ENCODE measurements around the gene TULP1.
"Not testable (repeated sequence)": the region's sequence is repeated elsewhere in the genome, so short reads cannot be mapped to it uniquely, and the experiment has no call there.

TULP1 gene

DNA sequence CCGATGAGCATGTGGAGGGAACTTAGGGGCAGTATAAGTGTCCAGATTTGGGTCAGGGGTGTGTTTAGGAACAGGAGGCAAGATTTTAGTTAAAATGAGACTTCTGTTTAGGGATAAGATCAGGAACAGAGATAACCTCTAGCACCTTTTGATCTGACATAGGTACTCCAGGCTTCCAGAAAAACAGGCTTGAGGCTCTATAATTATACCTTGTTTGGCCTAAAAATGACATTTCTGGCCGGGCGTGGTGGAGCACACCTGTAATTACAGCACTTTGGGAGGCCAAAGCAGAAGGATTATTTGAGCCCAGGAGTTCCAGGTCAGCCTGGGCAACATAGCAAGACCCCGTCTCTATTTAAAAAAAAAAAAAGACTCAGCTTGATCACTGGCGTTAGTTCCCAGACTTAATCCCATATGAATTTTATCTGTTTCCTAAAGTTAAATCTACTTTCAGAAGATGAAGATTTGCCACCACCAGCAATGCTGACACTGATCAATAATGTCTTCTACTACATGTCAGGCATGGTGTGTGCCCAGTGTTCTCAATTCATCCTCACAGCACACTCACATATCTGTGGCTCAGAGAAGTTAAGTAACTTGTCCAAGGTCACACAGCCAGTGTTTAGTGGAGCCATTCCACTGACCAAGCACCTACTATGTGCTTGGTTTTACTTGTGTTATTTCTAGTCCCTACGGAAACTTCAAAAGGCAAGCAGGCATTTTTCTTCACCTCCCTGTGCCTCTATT, 6.0 kb upstream of the TULP1 start:
- H3K4me3 ChIP-seq (ENCODE audit: severe bottlenecking) = no peak overlapping the region
- H3K36me3 ChIP-seq (ENCODE audit: low read depth) = no peaks in the 10 kb centered on the region
- TF ChIP-seq, protein P1, sequence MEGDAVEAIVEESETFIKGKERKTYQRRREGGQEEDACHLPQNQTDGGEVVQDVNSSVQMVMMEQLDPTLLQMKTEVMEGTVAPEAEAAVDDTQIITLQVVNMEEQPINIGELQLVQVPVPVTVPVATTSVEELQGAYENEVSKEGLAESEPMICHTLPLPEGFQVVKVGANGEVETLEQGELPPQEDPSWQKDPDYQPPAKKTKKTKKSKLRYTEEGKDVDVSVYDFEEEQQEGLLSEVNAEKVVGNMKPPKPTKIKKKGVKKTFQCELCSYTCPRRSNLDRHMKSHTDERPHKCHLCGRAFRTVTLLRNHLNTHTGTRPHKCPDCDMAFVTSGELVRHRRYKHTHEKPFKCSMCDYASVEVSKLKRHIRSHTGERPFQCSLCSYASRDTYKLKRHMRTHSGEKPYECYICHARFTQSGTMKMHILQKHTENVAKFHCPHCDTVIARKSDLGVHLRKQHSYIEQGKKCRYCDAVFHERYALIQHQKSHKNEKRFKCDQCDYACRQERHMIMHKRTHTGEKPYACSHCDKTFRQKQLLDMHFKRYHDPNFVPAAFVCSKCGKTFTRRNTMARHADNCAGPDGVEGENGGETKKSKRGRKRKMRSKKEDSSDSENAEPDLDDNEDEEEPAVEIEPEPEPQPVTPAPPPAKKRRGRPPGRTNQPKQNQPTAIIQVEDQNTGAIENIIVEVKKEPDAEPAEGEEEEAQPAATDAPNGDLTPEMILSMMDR (IDR thresholded peaks at IDR 0.05; ENCODE audit: poor library complexity, severe bottlenecking) = no peak
- no peaks in the 10 kb centered on the region for H3K9me3 ChIP-seq (ENCODE audit: severe bottlenecking)
- DNase-seq (ENCODE audit: low spot score) = no peak
- H3K27ac ChIP-seq (ENCODE audit: poor library complexity, severe bottlenecking) = no peak overlapping the region
- H3K4me1 ChIP-seq (ENCODE audit: insufficient read depth, poor library complexity, severe bottlenecking) = peaks cover 3% of the 10 kb centered on the region
- ATAC-seq (ENCODE audit: low read depth) = no peak
- no peaks in the 10 kb centered on the region for H3K27me3 ChIP-seq (ENCODE audit: insufficient read depth, poor library complexity, severe bottlenecking)

DNA sequence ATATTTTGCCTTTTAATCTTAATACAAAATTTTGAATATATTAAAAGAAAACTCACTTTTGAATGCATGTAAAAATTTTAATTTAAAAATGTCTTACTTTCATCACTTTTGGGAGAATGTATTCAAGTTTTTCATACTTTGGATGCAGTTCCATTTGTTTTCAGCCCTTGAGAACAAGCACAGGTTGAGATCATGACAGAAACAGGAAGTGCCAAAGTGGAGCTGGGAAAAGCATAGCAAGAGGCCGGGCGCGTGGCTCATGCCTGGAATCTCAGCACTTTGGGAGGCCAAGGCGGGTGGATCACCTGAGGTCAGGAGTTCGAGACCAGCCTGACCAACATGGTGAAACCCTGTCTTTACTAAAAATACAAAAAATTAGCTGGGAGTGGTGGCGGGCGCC, 5.3 kb upstream of the TULP1 start:
- not testable (repeated sequence) for ATAC-seq (ENCODE audit: low read depth); H3K27ac ChIP-seq (ENCODE audit: poor library complexity, severe bottlenecking)

DNA sequence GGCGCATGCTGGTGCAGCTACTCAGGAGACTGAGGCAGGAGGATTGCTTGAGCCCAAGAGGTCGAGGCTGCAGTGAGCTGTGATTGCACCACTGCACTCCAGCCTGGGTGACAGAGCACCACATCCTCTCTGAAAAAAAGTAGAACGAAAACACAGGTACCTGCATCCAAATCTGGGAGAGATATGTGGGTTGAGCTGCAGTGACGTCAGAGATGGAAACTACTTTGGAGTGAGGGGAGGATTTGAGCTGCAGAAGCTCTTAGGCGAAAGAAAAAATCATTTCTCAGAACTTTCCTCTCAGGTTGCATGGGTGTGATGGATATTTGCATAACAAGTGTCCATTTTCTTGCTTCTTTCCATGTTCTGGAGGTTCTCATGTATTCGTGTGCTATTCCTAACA, 4.0 kb upstream of the TULP1 start:
- Histone ChIP-seq H3K27me3 (ENCODE audit: insufficient read depth, poor library complexity, severe bottlenecking) (no peaks in the 10 kb centered on the region), H3K4me3 (ENCODE audit: severe bottlenecking) (no peak overlapping the region), H3K36me3 (ENCODE audit: low read depth) (no peaks in the 10 kb centered on the region), H3K27ac (ENCODE audit: poor library complexity, severe bottlenecking) (no peak overlapping the region), H3K9me3 (ENCODE audit: severe bottlenecking) (no peaks in the 10 kb centered on the region), H3K4me1 (ENCODE audit: insufficient read depth, poor library complexity, severe bottlenecking) (peaks cover 3% of the 10 kb centered on the region)
- TF ChIP-seq, protein P1 (IDR thresholded peaks at IDR 0.05; ENCODE audit: poor library complexity, severe bottlenecking) = no peak
- ATAC-seq (ENCODE audit: low read depth) = no peak
- no peak for DNase-seq (ENCODE audit: low spot score)

More for the DNA sequence above, 5.3 kb upstream of the TULP1 start:
- not testable (repeated sequence) for H3K9me3 ChIP-seq (ENCODE audit: severe bottlenecking); H3K4me3 ChIP-seq (ENCODE audit: severe bottlenecking); H3K4me1 ChIP-seq (ENCODE audit: insufficient read depth, poor library complexity, severe bottlenecking); H3K36me3 ChIP-seq (ENCODE audit: low read depth); DNase-seq (ENCODE audit: low spot score); H3K27me3 ChIP-seq (ENCODE audit: insufficient read depth, poor library complexity, severe bottlenecking)

DNA sequence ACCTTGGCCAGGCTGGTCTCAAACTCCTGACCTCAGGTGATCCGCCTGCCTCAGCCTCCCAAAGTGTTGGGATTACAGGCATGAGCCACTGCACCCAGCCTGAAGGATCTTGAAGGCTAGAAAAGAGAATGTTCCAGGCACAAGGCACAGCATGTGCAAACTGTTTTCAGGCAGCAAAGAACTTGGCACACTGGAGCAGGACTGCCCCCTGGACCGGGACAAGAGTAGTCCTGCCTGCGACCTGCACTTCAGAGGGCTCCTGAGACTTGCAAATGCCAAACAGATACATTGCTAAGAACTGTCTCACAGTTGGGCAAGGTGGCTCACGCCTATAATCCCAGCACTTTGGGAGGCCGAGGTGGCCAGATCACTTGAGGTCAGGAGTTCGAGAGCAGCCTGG, 3.2 kb upstream of the TULP1 start:
- DNase-seq (ENCODE audit: low spot score); H3K36me3 ChIP-seq (ENCODE audit: low read depth): not testable (repeated sequence)
- peak; percentile 21; the same call in 1 of the 3 replicates for ATAC-seq (ENCODE audit: low read depth)

DNA sequence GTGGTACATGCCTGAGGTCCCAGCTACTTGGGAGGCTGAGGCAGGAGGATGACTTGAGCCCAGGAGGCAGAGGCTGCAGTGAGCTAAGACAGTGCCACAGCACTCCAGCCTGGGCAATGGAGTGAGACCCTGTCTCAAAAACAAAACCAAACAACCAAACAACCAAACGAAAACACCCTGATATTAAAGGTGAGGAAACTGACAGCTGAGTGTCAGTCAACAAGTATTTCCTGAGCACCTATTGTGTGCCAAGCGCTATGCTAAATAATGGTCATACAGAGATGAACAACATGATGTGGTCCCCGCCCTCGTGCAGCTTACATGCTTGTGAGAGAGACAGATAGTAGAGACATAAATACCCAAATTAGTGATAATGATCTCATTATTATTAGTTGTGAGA, 1.9 kb upstream of the TULP1 start:
- H3K36me3 ChIP-seq (ENCODE audit: low read depth) = no peaks in the 10 kb centered on the region
- no peaks in the 10 kb centered on the region for H3K4me1 ChIP-seq (ENCODE audit: insufficient read depth, poor library complexity, severe bottlenecking)
- TF ChIP-seq, protein P1 (IDR thresholded peaks at IDR 0.05; ENCODE audit: poor library complexity, severe bottlenecking) = no peak
- no peak for ATAC-seq (ENCODE audit: low read depth)
- H3K27me3 ChIP-seq (ENCODE audit: insufficient read depth, poor library complexity, severe bottlenecking) = no peaks in the 10 kb centered on the region
- H3K9me3 ChIP-seq (ENCODE audit: severe bottlenecking) = no peaks in the 10 kb centered on the region
- no peak overlapping the region for H3K4me3 ChIP-seq (ENCODE audit: severe bottlenecking)
- H3K27ac ChIP-seq (ENCODE audit: poor library complexity, severe bottlenecking) = no peak overlapping the region
- DNase-seq (ENCODE audit: low spot score) = no peak

More for the DNA sequence above, 3.2 kb upstream of the TULP1 start:
- not testable (repeated sequence) for H3K27ac ChIP-seq (ENCODE audit: poor library complexity, severe bottlenecking); H3K4me1 ChIP-seq (ENCODE audit: insufficient read depth, poor library complexity, severe bottlenecking); H3K9me3 ChIP-seq (ENCODE audit: severe bottlenecking); H3K27me3 ChIP-seq (ENCODE audit: insufficient read depth, poor library complexity, severe bottlenecking); H3K4me3 ChIP-seq (ENCODE audit: severe bottlenecking)

DNA sequence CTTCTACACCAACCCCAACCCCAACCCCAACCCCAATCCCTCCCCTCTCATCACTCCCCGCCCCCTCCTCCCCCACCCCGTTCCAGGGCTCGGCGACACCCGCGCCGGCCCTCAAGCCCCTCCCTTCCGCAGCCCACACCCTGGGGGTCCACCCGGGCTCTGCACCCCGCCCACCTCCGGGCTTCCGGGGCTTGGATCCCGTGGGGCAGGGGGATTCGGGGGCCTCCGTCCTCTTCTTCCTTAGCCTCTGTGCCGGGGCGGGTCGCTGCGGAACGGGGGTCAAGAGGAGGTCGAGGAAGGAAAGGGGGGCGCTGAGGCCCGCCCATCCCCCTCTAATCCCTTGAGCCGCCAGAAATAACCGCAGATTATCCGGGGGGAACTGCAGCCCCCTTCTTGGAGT, 690 bp downstream of the TULP1 start:
- H3K4me1 ChIP-seq (ENCODE audit: insufficient read depth, poor library complexity, severe bottlenecking) = no peaks in the 10 kb centered on the region
- ATAC-seq (ENCODE audit: low read depth) = no peak
- no peaks in the 10 kb centered on the region for H3K27me3 ChIP-seq (ENCODE audit: insufficient read depth, poor library complexity, severe bottlenecking)
- TF ChIP-seq, protein P1 (IDR thresholded peaks at IDR 0.05; ENCODE audit: poor library complexity, severe bottlenecking) = no peak
- no peaks in the 10 kb centered on the region for H3K36me3 ChIP-seq (ENCODE audit: low read depth)
- no peak overlapping the region for H3K27ac ChIP-seq (ENCODE audit: poor library complexity, severe bottlenecking)
- H3K9me3 ChIP-seq (ENCODE audit: severe bottlenecking) = no peaks in the 10 kb centered on the region
- H3K4me3 ChIP-seq (ENCODE audit: severe bottlenecking) = no peak overlapping the region
- DNase-seq (ENCODE audit: low spot score) = no peak
